Liver (tissue), 9 donors: ENCODE measurements around the gene TEX14. TPM values are rescaled to one million over a fixed set of nuclear protein-coding genes. Genes with fewer than 3 reads are reported as not detected.

Experiments used
- DNase-seq: peaks from one replicate; pipeline ENCODE4 v3.0.0-alpha.2; 2017; ENCODE audit warnings: low spot score
- H3K27ac ChIP-seq, 2 donors: one replicate each; pipeline ENCODE4 v1.7.0; 2013; ENCODE audit warnings: inconsistent platforms in 2 of 2, low read length in 2 of 2, control low read depth in 1 of 2, low read depth in 1 of 2, mild to moderate bottlenecking in 1 of 2
- H3K27me3 ChIP-seq, 4 donors: one replicate each; pipeline versions ENCODE4 v1.6.1 to v1.7.0; 2013; ENCODE audit warnings: low read length in 3 of 4, inconsistent platforms in 1 of 4, mild to moderate bottlenecking in 1 of 4, moderate library complexity in 1 of 4; ENCODE audit not compliant: control insufficient read depth in 4 of 4, insufficient read depth in 4 of 4
- H3K36me3 ChIP-seq, 4 donors: one replicate each; pipeline versions ENCODE4 v1.6.1 to v1.7.0; 2013; ENCODE audit warnings: low read length in 3 of 4, mild to moderate bottlenecking in 3 of 4, low read depth in 1 of 4, moderate library complexity in 1 of 4; ENCODE audit not compliant: control insufficient read depth in 4 of 4, insufficient read depth in 3 of 4
- H3K4me1 ChIP-seq, 4 donors: one replicate each; pipeline versions ENCODE4 v1.6.1 to v1.7.0; 2013; ENCODE audit warnings: low read length in 3 of 4, mild to moderate bottlenecking in 3 of 4, moderate library complexity in 1 of 4; ENCODE audit not compliant: control insufficient read depth in 4 of 4, insufficient read depth in 4 of 4
- H3K4me3 ChIP-seq, 3 donors: one replicate each; pipeline versions ENCODE4 v1.6.1 to v1.7.0; 2013; ENCODE audit warnings: low read length in 3 of 3, control low read depth in 1 of 3, low read depth in 1 of 3, mild to moderate bottlenecking in 1 of 3
- H3K9ac ChIP-seq, 2 donors: one replicate each; pipeline ENCODE4 v1.7.0; 2013; ENCODE audit warnings: low read length in 2 of 2, mild to moderate bottlenecking in 2 of 2, moderate library complexity in 2 of 2, control low read depth in 1 of 2, low read depth in 1 of 2
- H3K9me3 ChIP-seq, 4 donors: one replicate each; pipeline versions ENCODE4 v1.6.1 to v1.7.0; 2013; ENCODE audit warnings: low read length in 3 of 4; ENCODE audit not compliant: control insufficient read depth in 4 of 4
- EGR1 ChIP-seq, 2 donors: IDR thresholded peaks; 2 replicates each; pipeline ENCODE4 v1.6.1; 2016 to 2018; ENCODE audit warnings: antibody characterized with exemption in 2 of 2, low read depth in 2 of 2
- GABPA ChIP-seq, 2 donors: IDR thresholded peaks in 1 of 2; conservative IDR thresholded peaks in 1 of 2; 2 replicates each; pipeline ENCODE4 v1.6.1; 2016; ENCODE audit warnings: antibody characterized with exemption in 2 of 2, mild to moderate bottlenecking in 1 of 2, moderate library complexity in 1 of 2
- HNF4A ChIP-seq, 2 donors: conservative IDR thresholded peaks; 2 replicates each; pipeline ENCODE4 v1.6.1; 2016; ENCODE audit warnings: antibody characterized with exemption in 2 of 2, mild to moderate bottlenecking in 2 of 2
- HNF4G ChIP-seq: IDR thresholded peaks from 2 replicates; pipeline ENCODE4 v1.6.1; 2016; ENCODE audit warnings: antibody characterized with exemption
- NR2F2 ChIP-seq: IDR thresholded peaks from 2 replicates; pipeline ENCODE4 v1.6.1; 2016; ENCODE audit warnings: antibody characterized with exemption
- RAD21 ChIP-seq, 2 donors: IDR thresholded peaks; 2 replicates each; pipeline ENCODE4 v1.6.1; 2016; ENCODE audit warnings: antibody characterized with exemption in 2 of 2, mild to moderate bottlenecking in 2 of 2
- RXRA ChIP-seq, 2 donors: IDR thresholded peaks; 2 replicates each; pipeline ENCODE4 v1.6.1; 2017 to 2018; ENCODE audit warnings: antibody characterized with exemption in 2 of 2, mild to moderate bottlenecking in 1 of 2
- SP1 ChIP-seq: IDR thresholded peaks from 2 replicates; pipeline ENCODE4 v1.6.1; 2018; ENCODE audit warnings: antibody characterized with exemption, mild to moderate bottlenecking
- YY1 ChIP-seq: IDR thresholded peaks from 2 replicates; pipeline ENCODE4 v1.6.1; 2016; ENCODE audit warnings: antibody characterized with exemption, mild to moderate bottlenecking
- WGBS: extraction: QIAGEN DNeasy Blood & Tissue Kit; methylation state at CpG from one replicate; pipeline ENCODE4 v1.1.7; 2013; 5-methylcytosine and 5-hydroxymethylcytosine counted together
- polyA plus RNA-seq, 2 donors: library from polyadenylated mRNA; stranded (reverse) in 1 of 2; unstranded in 1 of 2; fragments of 200-250 nt in 1 of 2; fragments of >200 nt in 1 of 2; fragmentation: Nextera tagmentation in 1 of 2; extraction: Ambion mirVana in 1 of 2; gene quantifications; one replicate each; pipeline versions ENCODE4 v1.2.1 to v1.2.3, GENCODE V29; 2013 to 2015
- total RNA-seq, 2 donors: library from RNA; depleted of rRNA; stranded (reverse); fragments of >200 nt; gene quantifications; one replicate each; pipeline ENCODE4 v1.2.3, GENCODE V29; 2014
- TF ChIP-seq, protein P1 (sequence below): IDR thresholded peaks from 2 replicates; pipeline ENCODE4 v1.6.1; 2016; ENCODE audit warnings: antibody characterized with exemption
- TF ChIP-seq, protein P2 (sequence below): IDR thresholded peaks from 2 replicates; pipeline ENCODE4 v1.6.1; 2016; ENCODE audit warnings: antibody characterized with exemption, mild to moderate bottlenecking
- TF ChIP-seq, protein P3 (sequence below): fragments of 150-350 bp; IDR thresholded peaks from 2 replicates; pipeline ENCODE4 v1.5.1; 2017; ENCODE audit warnings: improper control_type of control experiment, low read depth, low read length; ENCODE audit not compliant: missing input control
- TF ChIP-seq, protein P4 (sequence below): IDR thresholded peaks from 2 replicates; pipeline ENCODE4 v1.6.1; 2016; ENCODE audit warnings: antibody characterized with exemption
- donor health status: healthy.
- donor health status: healthy.
- donor health status: healthy.
- donor health status: healthy.
- donor health status: healthy.

The TEX14 gene
- total and polyA plus RNA-seq, 4 donors: 0.01 to 0.17 (median 0.13) TPM

DNA sequence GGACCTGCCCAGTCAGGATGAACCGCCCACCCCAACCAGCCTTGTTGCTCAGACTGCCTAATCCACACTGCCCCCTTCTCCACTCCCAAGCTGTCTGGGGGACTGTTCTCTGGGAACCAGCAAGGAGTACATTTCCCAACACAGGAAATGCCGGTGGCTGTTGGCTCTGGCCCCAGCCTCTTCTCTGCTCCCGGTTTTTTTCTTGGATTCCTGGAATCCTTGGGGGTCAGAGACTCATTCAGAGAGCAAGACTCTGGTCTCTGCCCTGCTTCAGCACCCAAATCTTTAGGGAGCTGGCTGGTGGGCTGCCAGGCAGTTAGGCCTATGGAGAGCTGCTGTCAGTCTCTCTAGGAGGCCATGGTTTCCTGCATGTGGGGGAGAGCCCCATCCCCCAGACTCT, 166.6 kb downstream of the TEX14 start:
- Histone ChIP-seq H3K9ac (no peak overlapping the region), H3K36me3 (no peaks in the 10 kb centered on the region), H3K9me3 (no peaks in the 10 kb centered on the region), H3K27ac (peak overlapping the region; percentile 33 to 44), H3K27me3 (no peaks in the 10 kb centered on the region), H3K4me1 (peaks cover 0 to 15% (median 2%) of the 10 kb centered on the region in 4 donors), H3K4me3 (no peak overlapping the region)
- WGBS: 45% methylated on average over 3 of the region's 3 CpGs
- TF ChIP-seq HNF4G (no peak), GABPA (IDR thresholded peaks at IDR 0.05 in 1 of 2, conservative IDR thresholded peaks at IDR 0.05 in 1 of 2) (no peak), SP1 (no peak), RXRA (IDR thresholded peaks at IDR 0.05) (peak in 1 of 2 donors; percentile 50), EGR1 (IDR thresholded peaks at IDR 0.05; ENCODE audit: low read depth in 2 of 2) (no peak), NR2F2 (peak; percentile 78), RAD21 (IDR thresholded peaks at IDR 0.05) (peak in 1 of 2 donors; percentile 9)
- TF ChIP-seq, protein P1, sequence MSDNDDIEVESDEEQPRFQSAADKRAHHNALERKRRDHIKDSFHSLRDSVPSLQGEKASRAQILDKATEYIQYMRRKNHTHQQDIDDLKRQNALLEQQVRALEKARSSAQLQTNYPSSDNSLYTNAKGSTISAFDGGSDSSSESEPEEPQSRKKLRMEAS: no peak
- TF ChIP-seq, protein P2, sequence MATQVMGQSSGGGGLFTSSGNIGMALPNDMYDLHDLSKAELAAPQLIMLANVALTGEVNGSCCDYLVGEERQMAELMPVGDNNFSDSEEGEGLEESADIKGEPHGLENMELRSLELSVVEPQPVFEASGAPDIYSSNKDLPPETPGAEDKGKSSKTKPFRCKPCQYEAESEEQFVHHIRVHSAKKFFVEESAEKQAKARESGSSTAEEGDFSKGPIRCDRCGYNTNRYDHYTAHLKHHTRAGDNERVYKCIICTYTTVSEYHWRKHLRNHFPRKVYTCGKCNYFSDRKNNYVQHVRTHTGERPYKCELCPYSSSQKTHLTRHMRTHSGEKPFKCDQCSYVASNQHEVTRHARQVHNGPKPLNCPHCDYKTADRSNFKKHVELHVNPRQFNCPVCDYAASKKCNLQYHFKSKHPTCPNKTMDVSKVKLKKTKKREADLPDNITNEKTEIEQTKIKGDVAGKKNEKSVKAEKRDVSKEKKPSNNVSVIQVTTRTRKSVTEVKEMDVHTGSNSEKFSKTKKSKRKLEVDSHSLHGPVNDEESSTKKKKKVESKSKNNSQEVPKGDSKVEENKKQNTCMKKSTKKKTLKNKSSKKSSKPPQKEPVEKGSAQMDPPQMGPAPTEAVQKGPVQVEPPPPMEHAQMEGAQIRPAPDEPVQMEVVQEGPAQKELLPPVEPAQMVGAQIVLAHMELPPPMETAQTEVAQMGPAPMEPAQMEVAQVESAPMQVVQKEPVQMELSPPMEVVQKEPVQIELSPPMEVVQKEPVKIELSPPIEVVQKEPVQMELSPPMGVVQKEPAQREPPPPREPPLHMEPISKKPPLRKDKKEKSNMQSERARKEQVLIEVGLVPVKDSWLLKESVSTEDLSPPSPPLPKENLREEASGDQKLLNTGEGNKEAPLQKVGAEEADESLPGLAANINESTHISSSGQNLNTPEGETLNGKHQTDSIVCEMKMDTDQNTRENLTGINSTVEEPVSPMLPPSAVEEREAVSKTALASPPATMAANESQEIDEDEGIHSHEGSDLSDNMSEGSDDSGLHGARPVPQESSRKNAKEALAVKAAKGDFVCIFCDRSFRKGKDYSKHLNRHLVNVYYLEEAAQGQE: no peak
- DNase-seq: no peak

DNA sequence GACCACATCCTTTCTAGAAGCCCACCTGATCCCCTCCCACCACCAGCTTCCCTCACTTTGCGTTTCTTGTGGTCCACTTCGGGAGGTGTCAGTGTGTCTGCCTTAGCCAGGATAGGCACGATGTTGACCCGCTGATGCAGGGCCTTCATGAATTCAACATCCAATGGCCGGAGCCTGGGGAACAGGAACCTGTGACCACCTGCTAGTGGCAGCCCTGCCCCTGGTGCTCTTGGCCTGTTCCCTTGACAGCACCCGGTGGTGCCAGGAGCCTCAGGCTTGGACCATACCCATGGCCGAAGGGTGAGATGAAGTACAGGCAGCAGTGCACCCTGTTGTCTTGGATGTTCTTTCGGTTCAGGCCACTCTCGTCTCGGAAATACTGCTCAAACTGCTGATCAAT, 170.2 kb downstream of the TEX14 start:
- TF ChIP-seq, protein P3, sequence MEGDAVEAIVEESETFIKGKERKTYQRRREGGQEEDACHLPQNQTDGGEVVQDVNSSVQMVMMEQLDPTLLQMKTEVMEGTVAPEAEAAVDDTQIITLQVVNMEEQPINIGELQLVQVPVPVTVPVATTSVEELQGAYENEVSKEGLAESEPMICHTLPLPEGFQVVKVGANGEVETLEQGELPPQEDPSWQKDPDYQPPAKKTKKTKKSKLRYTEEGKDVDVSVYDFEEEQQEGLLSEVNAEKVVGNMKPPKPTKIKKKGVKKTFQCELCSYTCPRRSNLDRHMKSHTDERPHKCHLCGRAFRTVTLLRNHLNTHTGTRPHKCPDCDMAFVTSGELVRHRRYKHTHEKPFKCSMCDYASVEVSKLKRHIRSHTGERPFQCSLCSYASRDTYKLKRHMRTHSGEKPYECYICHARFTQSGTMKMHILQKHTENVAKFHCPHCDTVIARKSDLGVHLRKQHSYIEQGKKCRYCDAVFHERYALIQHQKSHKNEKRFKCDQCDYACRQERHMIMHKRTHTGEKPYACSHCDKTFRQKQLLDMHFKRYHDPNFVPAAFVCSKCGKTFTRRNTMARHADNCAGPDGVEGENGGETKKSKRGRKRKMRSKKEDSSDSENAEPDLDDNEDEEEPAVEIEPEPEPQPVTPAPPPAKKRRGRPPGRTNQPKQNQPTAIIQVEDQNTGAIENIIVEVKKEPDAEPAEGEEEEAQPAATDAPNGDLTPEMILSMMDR: no peak
- no peak overlapping the region for H3K4me3 ChIP-seq
- WGBS: 93% methylated on average over 10 of the region's 10 CpGs
- peaks cover 0 to 26% (median 14%) of the 10 kb centered on the region in 4 donors for H3K4me1 ChIP-seq
- H3K9ac ChIP-seq: no peak overlapping the region
- no peak for DNase-seq
- H3K27ac ChIP-seq: no peak overlapping the region
- no peaks in the 10 kb centered on the region for H3K9me3 ChIP-seq
- no peaks in the 10 kb centered on the region for H3K27me3 ChIP-seq
- H3K36me3 ChIP-seq: no peaks in the 10 kb centered on the region

DNA sequence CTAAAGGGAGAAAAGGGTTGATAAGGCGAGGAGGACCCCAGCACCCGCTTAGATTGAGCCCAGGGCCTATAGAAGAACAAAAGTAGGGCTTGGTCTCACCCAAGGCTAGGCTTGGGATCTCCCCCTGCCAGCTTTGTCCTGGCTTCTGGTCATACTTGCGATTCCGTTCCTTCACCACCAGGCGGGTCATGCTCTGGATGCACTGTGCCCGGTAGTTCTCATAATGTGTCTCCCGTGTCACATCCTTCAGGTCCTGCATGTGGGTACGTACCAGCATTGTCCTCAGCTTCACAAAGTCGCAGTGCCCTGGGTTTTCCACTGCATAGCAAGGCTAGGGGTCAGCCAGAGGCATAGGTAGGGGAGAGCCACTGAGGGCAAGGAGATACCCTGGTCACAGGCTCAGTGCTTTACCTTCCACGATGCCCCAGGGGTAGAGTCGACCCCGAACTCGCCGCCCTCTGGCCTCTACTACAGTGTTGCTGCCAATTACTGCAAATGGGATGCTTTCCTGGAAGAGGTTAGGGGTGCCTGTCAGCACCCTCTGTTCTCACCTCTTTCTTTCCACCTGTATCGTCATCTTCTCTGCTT, 170.9 kb downstream of the TEX14 start:
- H3K9me3 ChIP-seq: no peaks in the 10 kb centered on the region
- no peak overlapping the region for H3K4me3 ChIP-seq
- H3K27me3 ChIP-seq: no peaks in the 10 kb centered on the region
- no peak overlapping the region for H3K27ac ChIP-seq
- no peak for DNase-seq
- WGBS: 79% methylated on average over 15 of the region's 15 CpGs
- H3K36me3 ChIP-seq: no peaks in the 10 kb centered on the region
- H3K9ac ChIP-seq: no peak overlapping the region
- H3K4me1 ChIP-seq: peaks cover 0 to 28% (median 21%) of the 10 kb centered on the region in 4 donors
- TF ChIP-seq HNF4A (conservative IDR thresholded peaks at IDR 0.05): no peak
- TF ChIP-seq, protein P3: peak; percentile 32
- peak in 1 of 2 donors; percentile 62 for TF ChIP-seq RAD21 (IDR thresholded peaks at IDR 0.05)
- TF ChIP-seq, protein P1: no peak
- TF ChIP-seq YY1: no peak
- TF ChIP-seq, protein P4, sequence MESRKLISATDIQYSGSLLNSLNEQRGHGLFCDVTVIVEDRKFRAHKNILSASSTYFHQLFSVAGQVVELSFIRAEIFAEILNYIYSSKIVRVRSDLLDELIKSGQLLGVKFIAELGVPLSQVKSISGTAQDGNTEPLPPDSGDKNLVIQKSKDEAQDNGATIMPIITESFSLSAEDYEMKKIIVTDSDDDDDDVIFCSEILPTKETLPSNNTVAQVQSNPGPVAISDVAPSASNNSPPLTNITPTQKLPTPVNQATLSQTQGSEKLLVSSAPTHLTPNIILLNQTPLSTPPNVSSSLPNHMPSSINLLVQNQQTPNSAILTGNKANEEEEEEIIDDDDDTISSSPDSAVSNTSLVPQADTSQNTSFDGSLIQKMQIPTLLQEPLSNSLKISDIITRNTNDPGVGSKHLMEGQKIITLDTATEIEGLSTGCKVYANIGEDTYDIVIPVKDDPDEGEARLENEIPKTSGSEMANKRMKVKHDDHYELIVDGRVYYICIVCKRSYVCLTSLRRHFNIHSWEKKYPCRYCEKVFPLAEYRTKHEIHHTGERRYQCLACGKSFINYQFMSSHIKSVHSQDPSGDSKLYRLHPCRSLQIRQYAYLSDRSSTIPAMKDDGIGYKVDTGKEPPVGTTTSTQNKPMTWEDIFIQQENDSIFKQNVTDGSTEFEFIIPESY: no peak
- TF ChIP-seq GABPA (IDR thresholded peaks at IDR 0.05 in 1 of 2, conservative IDR thresholded peaks at IDR 0.05 in 1 of 2): no peak
- TF ChIP-seq RXRA (IDR thresholded peaks at IDR 0.05): no peak
